IMR-90 (cell line): Measurements from ENCODE around the gene STRADA. TPM values are rescaled to one million over a fixed set of nuclear protein-coding genes. Genes with fewer than 3 reads are reported as not detected.

Experiments used
- ATAC-seq: fragments of 200-7000 bp; cut with Tn5 transposase; 2 replicates; pipeline ENCODE4 v1.9.1; 2020; ENCODE audit warnings: low read depth, mild to moderate bottlenecking, moderate library complexity
- BruUV-seq: library from RNA; stranded (reverse); fragments of 400-500 nt; replicated peaks from 2 replicates; lab custom pipeline; 2021; lab: Mats Ljungman, UMichigan
- CTCF ChIA-PET: fragments of 300-600 bp; formaldehyde crosslinking; extraction: SDS; loops from one replicate; lab custom pipeline; 2021; ENCODE audit warnings: antibody characterized with exemption; lab: Yijun Ruan, JAX
- POLR2A ChIA-PET: fragments of 300-600 bp; sonication (Branson Sonifier 250); formaldehyde crosslinking; loops from one replicate; lab custom pipeline; 2022; ENCODE audit warnings: antibody characterized with exemption; ENCODE audit not compliant: unreplicated experiment; lab: Charles Lee
- DNase-seq: peaks from one replicate; pipeline ENCODE4 v3.0.0; 2013
- H2AFZ ChIP-seq: replicated peaks from 2 replicates; pipeline ENCODE3; 2013; ENCODE audit warnings: low read length, mild to moderate bottlenecking; ENCODE audit not compliant: poor library complexity
- H2AK5ac ChIP-seq: 2 replicates; pipeline ENCODE4 v1.6.1; 2013; ENCODE audit warnings: low read depth, low read length, inconsistent platforms
- H2AK9ac ChIP-seq: replicated peaks from 2 replicates; pipeline ENCODE3; 2013; ENCODE audit warnings: mild to moderate bottlenecking, low read depth, low read length, moderate library complexity; ENCODE audit not compliant: poor library complexity
- H2BK120ac ChIP-seq: 2 replicates; pipeline ENCODE4 v1.6.1; 2013; ENCODE audit warnings: low read depth, low read length, inconsistent platforms
- H2BK15ac ChIP-seq: 3 replicates; pipeline ENCODE4 v1.6.1; 2013; ENCODE audit warnings: low read depth, low read length, inconsistent platforms
- H2BK20ac ChIP-seq: 2 replicates; pipeline ENCODE4 v1.6.1; 2013; ENCODE audit warnings: low read depth, mild to moderate bottlenecking, inconsistent platforms, low read length, moderate library complexity
- H2BK5ac ChIP-seq: 2 replicates; pipeline ENCODE4 v1.6.1; 2013; ENCODE audit warnings: mild to moderate bottlenecking, low read depth, low read length, inconsistent platforms; ENCODE audit not compliant: poor library complexity, severe bottlenecking
- H3K14ac ChIP-seq: replicated peaks from 2 replicates; pipeline ENCODE4 v1.6.1; 2013; ENCODE audit warnings: low read depth, low read length, inconsistent platforms
- H3K18ac ChIP-seq: 2 replicates; pipeline ENCODE4 v1.6.1; 2013; ENCODE audit warnings: low read depth, low read length, control low read depth
- H3K23ac ChIP-seq: 2 replicates; pipeline ENCODE4 v1.6.1; 2013; ENCODE audit warnings: low read depth, low read length, inconsistent platforms
- H3K27ac ChIP-seq: 2 replicates; pipeline ENCODE4 v1.5.1; 2013; ENCODE audit warnings: mild to moderate bottlenecking, control low read depth, low read length; ENCODE audit not compliant: insufficient read depth
- H3K27me3 ChIP-seq: 2 replicates; pipeline ENCODE4 v1.6.1; 2013; ENCODE audit warnings: low read length; ENCODE audit not compliant: control insufficient read depth, insufficient read depth
- H3K36me3 ChIP-seq: 2 replicates; pipeline ENCODE4 v1.6.1; 2013; ENCODE audit warnings: low read length, mixed read lengths; ENCODE audit not compliant: control insufficient read depth, insufficient read depth
- H3K4ac ChIP-seq: 2 replicates; pipeline ENCODE4 v1.6.1; 2013; ENCODE audit warnings: low read depth, low read length, inconsistent platforms
- H3K4me1 ChIP-seq: 2 replicates; pipeline ENCODE4 v1.6.1; 2013; ENCODE audit warnings: low read length, mixed read lengths; ENCODE audit not compliant: control insufficient read depth, insufficient read depth
- H3K4me2 ChIP-seq: 2 replicates; pipeline ENCODE4 v1.6.1; 2013; ENCODE audit warnings: low read depth, mild to moderate bottlenecking, control low read depth, low read length, moderate library complexity
- H3K4me3 ChIP-seq: 2 replicates; pipeline ENCODE4 v1.5.1; 2013; ENCODE audit warnings: low read depth, mild to moderate bottlenecking, control low read depth, low read length, moderate library complexity; ENCODE audit not compliant: insufficient read depth
- H3K56ac ChIP-seq: 2 replicates; pipeline ENCODE4 v1.6.1; 2013; ENCODE audit warnings: low read length, inconsistent platforms; ENCODE audit not compliant: insufficient read depth; ENCODE audit errors: extremely low read depth
- H3K79me1 ChIP-seq, 2 experiments: 2 replicates each; pipeline ENCODE4 v1.6.1; 2013; ENCODE audit warnings: low read length in 2 of 2, inconsistent platforms in 1 of 2, low read depth in 1 of 2
- H3K9ac ChIP-seq: 2 replicates; pipeline ENCODE4 v1.6.1; 2013; ENCODE audit warnings: low read depth, low read length, control low read depth
- H3K9me1 ChIP-seq: 2 replicates; pipeline ENCODE4 v1.6.1; 2013; ENCODE audit warnings: low read length, inconsistent platforms; ENCODE audit not compliant: insufficient read depth
- H3K9me3 ChIP-seq: 2 replicates; pipeline ENCODE4 v1.6.1; 2013; ENCODE audit warnings: low read length; ENCODE audit not compliant: control insufficient read depth, insufficient read depth
- H4K20me1 ChIP-seq: 2 replicates; pipeline ENCODE4 v1.6.1; 2013; ENCODE audit warnings: low read length, inconsistent platforms; ENCODE audit not compliant: insufficient read depth
- H4K5ac ChIP-seq: 2 replicates; pipeline ENCODE4 v1.6.1; 2013; ENCODE audit warnings: mild to moderate bottlenecking, low read depth, low read length, control low read depth
- H4K8ac ChIP-seq, 2 experiments: 2 replicates each; pipeline ENCODE4 v1.6.1; 2013; ENCODE audit warnings: low read depth in 2 of 2, low read length in 2 of 2, control low read depth in 1 of 2, inconsistent platforms in 1 of 2
- H4K91ac ChIP-seq: 2 replicates; pipeline ENCODE4 v1.6.1; 2013; ENCODE audit warnings: low read depth, low read length, inconsistent platforms; ENCODE audit not compliant: insufficient read depth
- MAZ ChIP-seq: IDR thresholded peaks from 2 replicates; pipeline ENCODE4 v1.6.1; 2012; ENCODE audit warnings: low read depth, mild to moderate bottlenecking, low read length, improper control_type of control experiment, moderate library complexity, borderline replicate concordance
- NFE2L2 ChIP-seq: fragments of 150-350 bp; IDR thresholded peaks from 2 replicates; pipeline ENCODE4 v1.6.1; 2016; ENCODE audit warnings: low read depth, mild to moderate bottlenecking, low read length
- POLR2A ChIP-seq: IDR thresholded peaks from 2 replicates; pipeline ENCODE4 v1.6.1; 2012; ENCODE audit warnings: mild to moderate bottlenecking, low read depth, low read length
- SMC3 ChIP-seq: fragments of 150-350 bp; IDR thresholded peaks from 2 replicates; pipeline ENCODE4 v1.6.1; 2016; ENCODE audit warnings: low read depth, mild to moderate bottlenecking, antibody characterized with exemption, low read length, moderate library complexity
- WGBS, 2 experiments: methylation state at CpG; one replicate each; pipeline versions ENCODE4 v1.1.5 to v1.1.7; 2013; ENCODE audit warnings: missing lambda C conversion rate in 2 of 2; ENCODE audit not compliant: insufficient read length in 1 of 2; ENCODE audit errors: extremely low coverage in 2 of 2; 5-methylcytosine and 5-hydroxymethylcytosine counted together
- dilution Hi-C: fragments of 300-500 bp; cut with HindIII; formaldehyde crosslinking; loops from one replicate; pipeline ENCODE4 v1.14.3; 2018; ENCODE audit warnings: low sequenced_read_pairs; ENCODE audit not compliant: unreplicated experiment
- in situ Hi-C: fragments of 300-500 bp; cut with MboI; formaldehyde crosslinking; loops from 3 replicates; pipeline ENCODE4 v1.14.3; 2019; ENCODE audit warnings: low sequenced_read_pairs, inconsistent platforms, mixed read lengths
- intact Hi-C: fragments of 100-400 bp; cut with micrococcal nuclease; formaldehyde crosslinking; loops from 2 replicates; pipeline ENCODE4 v1.10.0; 2022
- polyA plus RNA-seq, 3 experiments: library from polyadenylated mRNA; depleted of rRNA; stranded (reverse); fragments of >200 nt; gene quantifications; 2 replicates each; pipeline ENCODE4 v1.2.3, GENCODE V29; 2012; ENCODE audit warnings: low replicate concordance in 1 of 3
- total RNA-seq: library from RNA; depleted of rRNA; stranded (reverse); fragments of >200 nt; gene quantifications from 2 replicates; pipeline ENCODE4 v1.2.3, GENCODE V29; 2012
- TF ChIP-seq, protein P1 (sequence below): conservative IDR thresholded peaks from 2 replicates; pipeline ENCODE4 v1.5.1; 2012; ENCODE audit warnings: mild to moderate bottlenecking, low read depth, low read length, improper control_type of control experiment

The STRADA gene
- total and polyA plus RNA-seq, 2 of the 4 experiments (the other 2 are of a cell fraction): 19.9 to 30.9 TPM

DNA sequence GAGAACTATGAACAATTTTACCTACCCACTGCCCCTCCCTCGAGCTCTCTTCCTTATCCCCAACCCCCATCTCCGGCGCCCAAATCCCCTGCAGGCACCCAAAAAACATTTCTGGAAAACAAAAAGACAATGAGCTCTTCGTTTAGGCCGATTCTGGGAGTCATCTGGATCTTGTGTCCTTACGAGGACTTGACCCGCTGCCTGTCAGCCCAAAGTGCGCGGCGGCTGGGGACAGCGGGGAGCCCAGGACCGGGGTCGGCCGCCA, 524 bp downstream of the STRADA start:
- Histone ChIP-seq H3K4me3 (peak overlapping the region; percentile 75), H3K9ac (peak overlapping the region; percentile 69), H4K91ac (no peak overlapping the region; the same call in 1 of the 2 replicates), H2BK20ac (no peak overlapping the region), H3K14ac (peak overlapping the region; percentile 27), H3K4me2 (peak overlapping the region; percentile 98), H3K9me3 (no peaks in the 10 kb centered on the region), H2BK5ac (peak overlapping the region; percentile 47), H3K27me3 (no peaks in the 10 kb centered on the region), H3K56ac (peak overlapping the region; percentile 41; the same call in 1 of the 2 replicates), H3K9me1 (peaks cover 6% of the 10 kb centered on the region; the same call in 1 of the 2 replicates), H3K4me1 (peaks cover 6% of the 10 kb centered on the region), H2AK5ac (no peak overlapping the region), H3K23ac (peak overlapping the region; percentile 34; the same call in 1 of the 2 replicates), H4K5ac (peak overlapping the region; percentile 57), H2AK9ac (peak overlapping the region; percentile 89), H3K27ac (peak overlapping the region; percentile 56), H3K18ac (no peak overlapping the region; the same call in 1 of the 2 replicates), H3K36me3 (no peaks in the 10 kb centered on the region; the same call in 1 of the 2 replicates), H2BK15ac (no peak overlapping the region), H2AFZ (peak overlapping the region; percentile 98), H3K79me1 (peaks cover 8 to 34% of the 10 kb centered on the region in 2 experiments; a peak in 3 of 4 replicates), H4K8ac (peak overlapping the region; percentile 35 to 80; a peak in 2 of 4 replicates), H4K20me1 (no peaks in the 10 kb centered on the region; the same call in 1 of the 2 replicates), H3K4ac (peak overlapping the region; percentile 52), H2BK120ac (no peak overlapping the region)
- ATAC-seq (no peak; the same call in 1 of the 2 replicates), DNase-seq (no peak)
- 0% methylated on average over 7 of the region's 14 CpGs; no CpG with 5 or more reads in 1 of the 2 experiments for WGBS, 2 experiments
- dilution Hi-C loops: no loop called here
- no TSS peak for BruUV-seq
- in situ Hi-C loops: no loop called here
- TF ChIP-seq MAZ (no peak), NFE2L2 (no peak), POLR2A (no peak), SMC3 (no peak)
- TF ChIP-seq, protein P1, sequence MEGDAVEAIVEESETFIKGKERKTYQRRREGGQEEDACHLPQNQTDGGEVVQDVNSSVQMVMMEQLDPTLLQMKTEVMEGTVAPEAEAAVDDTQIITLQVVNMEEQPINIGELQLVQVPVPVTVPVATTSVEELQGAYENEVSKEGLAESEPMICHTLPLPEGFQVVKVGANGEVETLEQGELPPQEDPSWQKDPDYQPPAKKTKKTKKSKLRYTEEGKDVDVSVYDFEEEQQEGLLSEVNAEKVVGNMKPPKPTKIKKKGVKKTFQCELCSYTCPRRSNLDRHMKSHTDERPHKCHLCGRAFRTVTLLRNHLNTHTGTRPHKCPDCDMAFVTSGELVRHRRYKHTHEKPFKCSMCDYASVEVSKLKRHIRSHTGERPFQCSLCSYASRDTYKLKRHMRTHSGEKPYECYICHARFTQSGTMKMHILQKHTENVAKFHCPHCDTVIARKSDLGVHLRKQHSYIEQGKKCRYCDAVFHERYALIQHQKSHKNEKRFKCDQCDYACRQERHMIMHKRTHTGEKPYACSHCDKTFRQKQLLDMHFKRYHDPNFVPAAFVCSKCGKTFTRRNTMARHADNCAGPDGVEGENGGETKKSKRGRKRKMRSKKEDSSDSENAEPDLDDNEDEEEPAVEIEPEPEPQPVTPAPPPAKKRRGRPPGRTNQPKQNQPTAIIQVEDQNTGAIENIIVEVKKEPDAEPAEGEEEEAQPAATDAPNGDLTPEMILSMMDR: no peak
- intact Hi-C loops: no loop called here
- POLR2A ChIA-PET: no interaction called here
- CTCF ChIA-PET: no interaction called here
